Esophagus muscularis mucosa (tissue), 4 donors: ENCODE measurements around the gene LGALS3BP.

Experiments
- CTCF ChIP-seq, 3 experiments: fragments of 200-600 bp in 2 of 3; fragments of 450-650 bp in 1 of 3; sonication (generic) in 2 of 3; IDR thresholded peaks; one replicate each; pipeline ENCODE4 v1.5.1; 2017 to 2019; ENCODE audit warnings: antibody characterized with exemption in 3 of 3, mild to moderate bottlenecking in 2 of 3, moderate library complexity in 1 of 3
- EP300 ChIP-seq: sonication (generic); formaldehyde crosslinking; IDR thresholded peaks from one replicate; pipeline ENCODE4 v1.6.1; 2017; ENCODE audit warnings: antibody characterized with exemption
- POLR2A ChIP-seq: fragments of 450-650 bp; IDR thresholded peaks from one replicate; pipeline ENCODE4 v1.6.1; 2017; ENCODE audit warnings: antibody characterized with exemption, moderate library complexity, mild to moderate bottlenecking, low read depth
- POLR2AphosphoS5 ChIP-seq, 2 donors: sonication (generic); formaldehyde crosslinking; IDR thresholded peaks; one replicate each; pipeline ENCODE4 v1.6.1; 2017; ENCODE audit warnings: antibody characterized with exemption in 2 of 2

GRCh38 chr17:78972507-78973105, 7.1 kb downstream of the LGALS3BP start:
- TF ChIP-seq POLR2A (no peak), CTCF (IDR thresholded peaks at IDR 0.05) (no peak), POLR2AphosphoS5 (IDR thresholded peaks at IDR 0.05) (no peak), EP300 (no peak)
